GM12891 (cell line): ENCODE measurements around the gene METTL24.

Source experiments
- POLR2A ChIP-seq: IDR thresholded peaks from 2 replicates; pipeline ENCODE4 v1.6.1; 2011; ENCODE audit warnings: low read depth, low read length, control low read depth
- POLR2AphosphoS5 ChIP-seq: IDR thresholded peaks from 2 replicates; pipeline ENCODE4 v1.6.1; 2011; ENCODE audit warnings: low read depth, low read length, control low read depth
- POU2F2 ChIP-seq: IDR thresholded peaks from 2 replicates; pipeline ENCODE4 v1.6.1; 2011; ENCODE audit warnings: low read depth, mild to moderate bottlenecking, control low read depth, low read length, moderate library complexity
- TAF1 ChIP-seq: IDR thresholded peaks from 2 replicates; pipeline ENCODE4 v1.6.1; 2011; ENCODE audit warnings: low read depth, low read length, control low read depth

DNA sequence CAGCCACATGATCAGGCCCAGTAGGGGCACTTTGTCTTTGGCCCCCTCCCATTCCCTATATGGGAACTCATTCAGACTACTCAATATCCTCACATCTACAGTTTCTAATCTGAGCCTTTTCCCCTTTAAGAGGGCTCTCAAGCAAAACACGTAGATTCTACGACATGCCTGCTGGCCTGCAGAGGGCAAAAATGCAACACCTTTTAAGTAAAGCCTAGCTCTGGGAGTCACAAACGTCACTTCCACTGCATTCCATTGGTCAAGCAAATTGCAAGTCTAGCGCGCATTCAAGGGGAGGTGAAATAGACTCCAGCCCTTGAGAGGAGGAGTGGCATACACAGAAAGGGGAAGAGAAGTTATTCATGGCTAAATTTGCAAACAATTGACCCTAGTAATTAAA, 107.3 kb downstream of the METTL24 start:
- TF ChIP-seq POLR2A (no peak), POLR2AphosphoS5 (no peak), TAF1 (no peak), POU2F2 (no peak)
